DMS 273 (cell line): Measurements from ENCODE around the gene SCUBE2.

Experiments used
- DNase-seq: peaks from one replicate; lab custom pipeline; 2025; ENCODE audit not compliant: unreplicated experiment; lab: John Stamatoyannopoulos, UW

SCUBE2 gene

GRCh38 chr11:9091044-9091922 lies at the start of gene SCUBE2:
SCUBE2 (minus strand) TSS chr11:9091599; CDS start chr11:9091528, 71 bp downstream.
- DNase-seq, result peak; percentile 42

GRCh38 chr11:9141186-9141585 lies 49.8 kb upstream of the SCUBE2 start:
- DNase-seq, result no peak

- no peak for DNase-seq
Observed at GRCh38 chr11:9139628-9140357, 48.4 kb upstream of the SCUBE2 start.

- peak; percentile 54 for DNase-seq
Observed at GRCh38 chr11:9138612-9139579, 47.5 kb upstream of the SCUBE2 start.

- peak; percentile 29 for DNase-seq
Observed at GRCh38 chr11:9138133-9138453, 46.7 kb upstream of the SCUBE2 start.

GRCh38 chr11:9137293-9138132 lies 46.1 kb upstream of the SCUBE2 start:
- DNase-seq, result peak; percentile 81

- no peak for DNase-seq
Observed at GRCh38 chr11:9136741-9137140, 45.3 kb upstream of the SCUBE2 start.

GRCh38 chr11:9133956-9134355 lies 42.6 kb upstream of the SCUBE2 start:
- DNase-seq, result no peak

GRCh38 chr11:9132203-9132878 lies 40.9 kb upstream of the SCUBE2 start:
- no peak for DNase-seq

- DNase-seq, result no peak
Observed at GRCh38 chr11:9130297-9130696, 38.9 kb upstream of the SCUBE2 start.

GRCh38 chr11:9126636-9127035 lies 35.2 kb upstream of the SCUBE2 start:
- DNase-seq, result no peak

- no peak for DNase-seq
Observed at GRCh38 chr11:9125185-9125886, 33.9 kb upstream of the SCUBE2 start.

GRCh38 chr11:9123595-9124304 lies 32.4 kb upstream of the SCUBE2 start:
- no peak for DNase-seq

- DNase-seq, result no peak
Observed at GRCh38 chr11:9121469-9121796, 30.0 kb upstream of the SCUBE2 start.

GRCh38 chr11:9120664-9121468 lies 29.5 kb upstream of the SCUBE2 start:
- peak; percentile 50 for DNase-seq

GRCh38 chr11:9118277-9118676 lies 26.9 kb upstream of the SCUBE2 start:
- DNase-seq, result no peak

GRCh38 chr11:9112075-9112474 lies 20.7 kb upstream of the SCUBE2 start:
- peak; percentile 2 for DNase-seq
